ENCODE measurements around the gene ADIPOQ. TPM values are rescaled to one million over a fixed set of nuclear protein-coding genes. Genes with fewer than 3 reads are reported as not detected.
"Not testable (repeated sequence)": the region's sequence is repeated elsewhere in the genome, so short reads cannot be mapped to it uniquely, and the experiment has no call there.

Gene ADIPOQ
- polyA plus RNA-seq, 4 donors = 0.03 TPM; not detected in 3

- no peak for DNase-seq (ENCODE audit: low read depth in 4 of 4, low spot score in 2 of 4)
These were observed 27.0 kb downstream of the ADIPOQ start for GRCh38 chr3:186869253-186870100.

GRCh38 chr3:186870421-186871201, 28.1 kb downstream of the ADIPOQ start:
- no peak for DNase-seq (ENCODE audit: low read depth in 4 of 4, low spot score in 2 of 4)

- DNase-seq (ENCODE audit: low read depth in 4 of 4, low spot score in 2 of 4) = no peak
These were observed 29.0 kb downstream of the ADIPOQ start for GRCh38 chr3:186871403-186871924.

- DNase-seq (ENCODE audit: low read depth in 4 of 4, low spot score in 2 of 4) = not testable (repeated sequence)
These were observed 31.3 kb downstream of the ADIPOQ start for GRCh38 chr3:186873796-186874195.

GRCh38 chr3:186874216-186874615, 31.7 kb downstream of the ADIPOQ start:
- DNase-seq (ENCODE audit: low read depth in 4 of 4, low spot score in 2 of 4) = not testable (repeated sequence)

- DNase-seq (ENCODE audit: low read depth in 4 of 4, low spot score in 2 of 4) = not testable (repeated sequence)
These were observed 32.3 kb downstream of the ADIPOQ start for GRCh38 chr3:186874841-186875240.

GRCh38 chr3:186875708-186876107, 33.2 kb downstream of the ADIPOQ start:
- DNase-seq (ENCODE audit: low read depth in 4 of 4, low spot score in 2 of 4) = no peak

GRCh38 chr3:186879781-186880180, 37.3 kb downstream of the ADIPOQ start:
- no peak for DNase-seq (ENCODE audit: low read depth in 4 of 4, low spot score in 2 of 4)

- no peak for DNase-seq (ENCODE audit: low read depth in 4 of 4, low spot score in 2 of 4)
These were observed 37.9 kb downstream of the ADIPOQ start for GRCh38 chr3:186880406-186880805.

GRCh38 chr3:186882150-186882524, 39.6 kb downstream of the ADIPOQ start:
- DNase-seq (ENCODE audit: low read depth in 4 of 4, low spot score in 2 of 4) = no peak

- no peak for DNase-seq (ENCODE audit: low read depth in 4 of 4, low spot score in 2 of 4)
These were observed 40.6 kb downstream of the ADIPOQ start for GRCh38 chr3:186882881-186883685.

GRCh38 chr3:186883686-186884058, 41.2 kb downstream of the ADIPOQ start:
- no peak for DNase-seq (ENCODE audit: low read depth in 4 of 4, low spot score in 2 of 4)

- not testable (repeated sequence) for DNase-seq (ENCODE audit: low read depth in 4 of 4, low spot score in 2 of 4)
These were observed 42.4 kb downstream of the ADIPOQ start for GRCh38 chr3:186884868-186885267.

- no peak for DNase-seq (ENCODE audit: low read depth in 4 of 4, low spot score in 2 of 4)
These were observed 43.9 kb downstream of the ADIPOQ start for GRCh38 chr3:186886202-186886981.

- DNase-seq (ENCODE audit: low read depth in 4 of 4, low spot score in 2 of 4) = not testable (repeated sequence)
These were observed 45.0 kb downstream of the ADIPOQ start for GRCh38 chr3:186887507-186887938.

- DNase-seq (ENCODE audit: low read depth in 4 of 4, low spot score in 2 of 4) = no peak
These were observed 46.1 kb downstream of the ADIPOQ start for GRCh38 chr3:186888569-186888968.

GRCh38 chr3:186889698-186890097, 47.2 kb downstream of the ADIPOQ start:
- DNase-seq (ENCODE audit: low read depth in 4 of 4, low spot score in 2 of 4) = not testable (repeated sequence)

- DNase-seq (ENCODE audit: low read depth in 4 of 4, low spot score in 2 of 4) = no peak
These were observed 48.4 kb downstream of the ADIPOQ start for GRCh38 chr3:186890911-186891310.

GRCh38 chr3:186893071-186893470, 50.6 kb downstream of the ADIPOQ start:
- not testable (repeated sequence) for DNase-seq (ENCODE audit: low read depth in 4 of 4, low spot score in 2 of 4)

GRCh38 chr3:186895406-186895805, 52.9 kb downstream of the ADIPOQ start:
- no peak for DNase-seq (ENCODE audit: low read depth in 4 of 4, low spot score in 2 of 4)
